HG03060 (cell line): Measurements from ENCODE around the gene KRT83.
"Not testable (repeated sequence)": the region's sequence is repeated elsewhere in the genome, so short reads cannot be mapped to it uniquely, and the experiment has no call there.

Experiments used
- ATAC-seq: cut with Tn5 transposase; IDR thresholded peaks from one replicate; pipeline ENCODE4 v1.9.1; 2021; ENCODE audit warnings: low read depth, moderate number of reproducible peaks; ENCODE audit not compliant: unreplicated experiment

KRT83 gene

DNA sequence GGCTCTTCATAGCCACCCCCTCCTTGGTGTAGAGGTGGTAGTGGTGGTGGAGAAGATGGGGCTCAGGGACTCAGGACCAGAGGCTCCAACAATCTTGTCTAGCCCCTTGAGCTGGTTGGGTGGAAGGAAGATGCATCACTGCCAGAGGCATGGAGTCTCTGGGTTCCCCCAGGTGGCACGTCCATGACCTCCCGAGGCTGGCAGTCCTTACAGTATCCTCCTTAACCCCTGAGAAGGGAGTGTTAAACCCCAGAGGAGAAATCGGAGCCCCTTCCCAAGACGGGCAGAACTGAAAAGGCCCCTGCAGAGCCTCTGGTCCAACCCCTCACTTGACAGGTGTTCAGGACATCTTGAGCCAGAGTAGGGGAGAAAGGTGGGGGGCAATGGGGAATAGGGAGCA is 9.1 kb downstream of the KRT83 start:
- no peak for ATAC-seq

DNA sequence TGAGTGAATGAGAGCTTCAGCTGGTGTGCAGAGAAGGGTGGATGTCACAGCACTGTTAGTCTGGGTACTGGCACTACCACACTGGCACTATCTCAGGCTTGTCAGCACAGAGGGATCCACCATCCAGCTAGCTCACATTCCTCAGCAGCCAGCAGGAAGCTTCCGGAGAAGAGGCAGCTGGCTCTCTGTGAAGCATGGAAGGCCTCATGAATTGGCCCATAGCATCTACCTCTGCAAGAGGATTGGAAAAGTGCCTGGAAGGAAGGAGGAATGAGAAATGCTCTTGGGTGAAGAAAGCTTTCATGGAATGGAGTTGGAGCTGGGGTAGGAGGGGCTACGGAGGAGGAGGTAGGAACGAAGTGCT is 9.9 kb downstream of the KRT83 start:
- ATAC-seq: no peak

DNA sequence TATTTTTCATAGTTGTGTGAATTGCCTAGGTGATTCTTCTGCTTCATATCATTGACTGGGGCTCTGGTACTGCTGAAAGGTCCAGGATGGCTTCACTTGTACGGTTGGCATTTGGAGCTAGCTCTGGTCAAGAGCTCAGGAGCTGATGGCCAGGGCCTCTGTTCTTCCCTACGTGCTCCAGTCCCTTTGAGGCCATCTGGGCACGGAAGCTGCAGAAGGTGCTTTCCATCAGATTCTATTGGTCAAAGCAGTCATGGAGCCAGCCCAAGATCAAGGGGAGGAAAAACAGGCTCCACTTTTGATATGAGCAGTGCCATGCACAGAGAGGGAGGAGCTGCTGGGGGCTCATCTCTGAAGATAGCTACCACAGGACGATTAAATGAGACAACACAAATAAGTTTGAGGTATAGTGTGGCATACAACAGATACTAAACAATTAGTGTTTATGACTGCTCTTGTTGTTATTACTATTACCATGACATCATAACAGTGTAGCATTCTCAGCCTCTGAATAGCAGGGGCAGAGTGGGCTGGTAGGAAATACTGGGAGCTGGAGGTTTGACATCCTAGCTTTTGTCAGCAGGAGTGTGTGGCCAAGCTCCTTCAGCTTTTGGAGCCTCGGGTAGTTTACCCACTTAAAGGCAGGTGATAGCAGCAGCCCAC is 10.4 kb downstream of the KRT83 start:
- no peak for ATAC-seq

DNA sequence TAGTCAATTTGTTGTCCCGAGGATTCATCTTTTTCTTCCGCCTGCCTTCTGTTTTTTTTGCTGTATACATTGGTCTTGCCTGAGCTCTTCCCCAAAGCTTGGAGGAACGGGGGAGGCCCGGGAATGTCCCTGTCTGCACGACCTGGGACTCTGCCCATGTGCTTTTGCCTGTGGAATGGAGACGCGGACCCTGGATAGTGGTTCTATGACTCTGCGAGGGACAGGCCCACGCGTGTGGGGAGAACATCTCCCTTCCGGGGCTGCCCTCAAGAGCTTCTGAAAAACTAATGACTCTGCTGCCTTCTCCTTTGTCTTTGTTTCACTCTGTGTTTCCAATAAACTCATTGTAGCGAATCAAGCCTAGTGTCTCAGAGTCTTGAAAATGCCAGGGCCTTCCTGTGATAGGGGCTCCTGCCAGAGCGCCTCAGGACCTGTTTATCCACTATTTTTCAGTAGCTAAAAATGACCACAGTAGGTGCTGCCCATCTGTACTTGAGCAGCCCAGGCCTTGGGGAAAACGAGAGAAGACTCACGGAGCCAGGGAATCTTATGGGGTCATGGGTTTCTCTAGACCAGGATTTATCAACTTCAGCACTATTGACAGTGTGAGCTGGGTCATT is 12.3 kb downstream of the KRT83 start:
- ATAC-seq: no peak

DNA sequence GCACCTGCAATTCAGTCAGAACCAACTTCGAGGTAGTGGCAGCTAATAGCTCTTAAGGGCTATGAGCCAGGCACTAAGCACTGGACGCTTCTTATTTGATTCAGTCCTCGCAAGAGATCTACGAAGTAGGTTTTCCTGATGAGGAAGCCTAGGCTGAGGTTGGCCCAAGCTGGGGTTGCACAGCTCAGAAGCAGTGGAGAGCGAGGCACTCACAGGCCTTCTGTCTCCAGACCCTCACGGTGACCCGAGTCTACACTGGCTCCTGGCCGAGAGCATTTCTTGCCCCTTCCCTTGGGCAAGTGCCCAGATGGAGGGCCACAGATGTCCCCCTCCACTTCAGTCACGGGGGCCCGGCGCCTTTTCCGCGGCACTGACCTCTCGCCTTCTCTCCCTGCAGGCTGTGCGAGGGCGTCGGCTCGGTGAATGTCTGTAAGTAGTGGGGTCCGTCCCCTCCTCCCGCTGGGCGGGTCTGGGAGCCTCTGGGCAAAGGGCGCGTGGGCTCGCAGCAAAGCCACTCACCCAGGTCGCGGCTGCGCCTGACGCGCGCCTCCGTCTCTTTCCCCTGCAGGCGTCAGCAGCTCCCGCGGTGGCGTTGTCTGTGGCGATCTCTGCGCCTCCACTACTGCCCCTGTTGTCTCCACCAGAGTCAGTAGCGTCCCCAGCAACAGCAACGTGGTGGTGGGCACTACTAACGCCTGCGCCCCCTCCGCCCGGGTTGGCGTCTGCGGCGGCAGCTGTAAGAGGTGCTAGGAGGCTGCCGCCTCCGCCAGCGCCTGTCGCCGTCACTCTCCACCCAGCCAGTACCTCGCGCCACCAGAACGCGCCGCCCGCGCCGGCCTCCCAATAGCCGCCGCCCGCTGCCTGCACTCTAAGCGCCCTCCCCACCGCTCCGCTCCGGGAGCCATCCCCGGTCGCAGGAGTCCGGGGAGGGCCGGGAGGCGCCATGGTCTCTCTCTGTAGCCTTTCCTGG is 13.1 kb downstream of the KRT83 start:
- ATAC-seq: no peak

DNA sequence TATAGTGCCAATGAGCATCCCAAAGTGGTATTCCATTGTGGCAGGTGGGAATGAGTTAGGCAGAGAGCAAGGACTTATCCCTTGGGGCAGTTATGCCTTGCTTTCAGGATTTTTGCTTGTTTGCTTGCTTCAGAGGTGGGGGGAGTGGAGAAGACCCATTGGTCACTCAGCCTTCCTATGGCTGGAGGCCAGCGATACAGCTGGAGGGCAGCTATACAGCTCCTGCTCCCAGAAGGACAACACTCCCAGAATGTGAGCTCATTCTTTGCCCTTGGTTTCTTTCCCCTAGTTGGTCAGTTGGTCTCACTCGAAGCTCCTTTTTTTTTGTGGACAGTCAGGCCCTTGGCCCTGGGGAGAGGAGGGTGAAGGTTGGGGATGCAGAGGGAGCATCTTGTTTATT is 14.5 kb downstream of the KRT83 start:
- ATAC-seq: no peak

DNA sequence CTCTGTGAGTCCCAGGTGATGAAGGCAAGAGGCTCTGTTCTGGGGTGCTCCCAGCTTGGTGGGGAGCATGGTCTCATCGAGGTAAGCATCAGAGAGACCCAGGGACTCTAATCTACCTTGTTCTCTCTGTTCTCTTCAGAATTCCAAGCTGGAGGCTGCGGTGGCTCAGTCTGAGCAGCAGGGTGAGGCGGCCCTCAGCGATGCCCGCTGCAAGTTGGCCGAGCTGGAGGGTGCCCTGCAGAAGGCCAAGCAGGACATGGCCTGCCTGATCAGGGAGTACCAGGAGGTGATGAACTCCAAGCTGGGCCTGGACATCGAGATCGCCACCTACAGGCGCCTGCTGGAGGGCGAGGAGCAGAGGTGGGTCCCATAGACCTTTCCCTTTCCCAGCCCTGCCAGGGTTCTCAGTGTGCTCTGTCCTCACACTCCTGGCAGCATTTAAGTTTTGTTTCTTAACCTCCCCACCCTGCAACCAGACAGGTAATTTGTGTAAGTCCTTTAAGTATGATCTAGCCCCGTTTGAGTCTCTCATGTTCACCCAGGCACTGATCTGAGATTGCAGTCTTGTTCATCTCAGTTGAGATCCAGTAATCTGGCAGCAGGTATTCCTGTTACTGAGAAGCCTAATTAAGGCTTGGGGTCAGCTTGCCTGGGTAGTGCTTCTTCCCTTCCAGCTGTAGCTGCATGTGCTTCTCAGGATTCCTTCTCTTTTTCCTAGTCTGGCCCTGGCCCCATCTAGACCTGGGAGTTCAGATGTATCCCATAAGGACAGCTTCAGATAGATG is 15.1 kb downstream of the KRT83 start:
- no peak for ATAC-seq

DNA sequence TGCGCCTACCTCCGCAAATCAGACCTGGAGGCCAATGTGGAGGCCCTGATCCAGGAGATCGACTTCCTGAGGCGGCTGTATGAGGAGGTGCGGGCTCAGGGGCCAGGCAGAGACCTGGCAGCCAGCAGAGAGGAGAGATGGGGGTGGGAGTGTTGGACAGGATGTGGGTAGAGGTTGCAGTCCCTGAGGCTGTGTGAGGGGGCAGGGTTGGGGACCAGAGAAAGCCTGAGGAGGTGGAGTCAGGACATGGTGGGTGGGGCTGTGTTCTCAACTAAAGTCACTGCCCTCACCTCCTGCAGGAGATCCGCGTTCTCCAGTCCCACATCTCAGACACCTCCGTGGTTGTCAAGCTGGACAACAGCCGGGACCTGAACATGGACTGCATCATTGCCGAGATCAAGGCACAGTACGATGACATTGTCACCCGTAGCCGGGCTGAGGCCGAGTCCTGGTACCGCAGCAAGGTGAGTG is 16.2 kb downstream of the KRT83 start:
- not testable (repeated sequence) for ATAC-seq

DNA sequence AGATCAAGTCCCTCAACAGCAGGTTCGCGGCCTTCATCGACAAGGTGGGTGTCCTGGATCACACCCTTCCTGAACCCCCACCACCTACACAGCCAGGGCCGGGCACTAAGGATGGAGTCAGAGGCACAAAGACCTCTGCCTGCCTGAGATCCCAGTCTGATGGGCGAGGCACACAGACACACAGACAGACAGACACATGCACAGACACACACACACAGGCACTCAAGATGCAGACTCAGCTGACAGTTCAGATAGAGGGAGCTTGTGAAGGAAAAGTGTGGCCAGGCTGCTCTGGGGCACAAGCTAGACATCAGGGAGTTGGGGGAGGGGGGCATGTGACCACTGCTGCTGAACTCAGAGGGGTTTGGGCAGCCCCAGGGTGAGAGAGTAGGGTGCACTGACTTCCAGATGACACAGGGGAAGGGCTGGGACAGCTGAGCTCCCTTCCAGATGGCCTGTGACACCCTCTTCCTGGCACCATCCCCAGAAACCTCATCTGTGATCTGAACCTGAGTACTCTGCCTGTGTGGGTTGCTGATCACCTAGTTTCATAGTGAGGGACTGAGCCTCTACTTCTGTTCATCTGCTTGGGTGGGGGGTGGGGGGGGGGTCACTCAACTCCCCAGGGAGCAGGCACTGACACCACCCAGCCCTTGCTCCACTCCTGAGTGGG is 18.8 kb downstream of the KRT83 start:
- not testable (repeated sequence) for ATAC-seq

DNA sequence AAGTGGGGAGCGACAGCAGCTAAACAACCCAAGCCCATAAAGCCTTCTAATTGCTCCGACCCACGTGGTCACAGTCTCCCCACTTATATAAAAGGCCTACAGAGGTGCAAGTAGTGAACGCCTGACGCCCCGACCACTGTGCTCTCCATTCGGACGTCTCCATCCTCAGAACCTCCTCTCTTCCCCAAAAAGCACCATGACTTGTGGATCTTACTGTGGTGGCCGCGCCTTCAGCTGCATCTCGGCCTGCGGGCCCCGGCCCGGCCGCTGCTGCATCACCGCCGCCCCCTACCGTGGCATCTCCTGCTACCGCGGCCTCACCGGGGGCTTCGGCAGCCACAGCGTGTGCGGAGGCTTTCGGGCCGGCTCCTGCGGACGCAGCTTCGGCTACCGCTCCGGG is 19.5 kb downstream of the KRT83 start:
- ATAC-seq: not testable (repeated sequence)

DNA sequence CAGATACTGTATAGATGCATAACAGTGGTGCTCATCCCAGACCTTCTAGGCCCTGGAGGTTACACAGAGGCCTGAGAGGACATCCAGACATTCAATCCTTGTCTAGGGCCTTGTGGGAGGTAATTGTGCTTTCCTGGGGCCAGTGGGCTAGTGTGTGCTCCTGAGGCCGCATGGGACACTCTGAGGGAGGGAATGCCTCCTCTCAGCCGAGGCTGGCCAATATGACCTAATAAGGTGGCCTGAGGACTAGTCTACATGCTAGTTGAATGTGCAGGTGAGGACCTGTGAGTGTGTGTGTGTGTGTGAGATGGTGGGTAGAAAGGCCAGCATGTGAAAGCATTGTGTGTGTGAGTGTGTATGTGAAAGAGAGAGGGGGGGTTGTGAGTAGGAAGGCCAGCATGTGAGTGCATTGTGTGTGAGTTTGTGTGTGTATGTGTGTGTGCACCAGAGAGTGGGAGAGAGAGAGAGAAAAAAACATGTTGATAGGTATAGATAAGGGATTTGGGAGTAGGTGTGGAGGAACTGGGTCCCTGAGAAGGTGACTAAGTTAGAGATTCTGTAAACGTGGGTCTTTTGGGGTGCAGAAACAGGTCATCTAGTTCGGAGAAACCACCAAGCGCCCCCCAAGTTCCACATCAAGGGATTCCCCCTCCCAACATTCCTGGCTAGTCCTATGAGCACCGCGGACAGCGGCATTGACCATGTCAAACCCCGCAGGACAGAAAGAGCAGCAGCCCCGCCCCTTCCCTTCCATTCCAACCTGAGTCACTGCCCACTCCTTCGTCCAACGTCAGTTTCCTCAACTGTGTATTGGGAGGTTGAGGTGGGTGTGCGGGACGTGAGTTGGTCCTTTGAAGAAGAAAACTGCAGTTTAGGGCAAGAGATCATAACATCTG is 20.2 kb downstream of the KRT83 start:
- ATAC-seq: no peak

DNA sequence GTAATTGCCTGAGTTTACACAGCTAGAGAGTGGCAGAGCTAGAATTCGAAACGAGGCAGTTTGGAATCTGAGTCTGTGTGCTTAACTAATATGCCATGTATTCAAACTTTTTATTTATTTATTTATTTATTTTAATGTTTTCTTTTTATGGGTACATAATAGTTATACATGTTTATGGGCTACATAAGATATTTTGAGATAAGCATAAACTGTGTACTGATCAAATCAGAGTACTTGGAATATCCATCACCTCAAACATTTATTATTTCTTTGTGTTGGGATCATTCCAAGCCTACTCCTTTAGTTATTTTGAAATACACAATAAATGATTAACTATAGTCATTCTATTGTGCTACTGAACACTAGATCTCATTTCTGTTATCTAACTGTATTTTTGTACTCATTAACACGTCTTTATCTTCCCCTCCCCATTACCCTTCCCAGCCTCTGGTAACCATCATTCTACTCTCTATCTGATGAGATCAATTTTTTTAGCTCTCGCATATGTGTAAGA is 22.5 kb downstream of the KRT83 start:
- no peak for ATAC-seq

DNA sequence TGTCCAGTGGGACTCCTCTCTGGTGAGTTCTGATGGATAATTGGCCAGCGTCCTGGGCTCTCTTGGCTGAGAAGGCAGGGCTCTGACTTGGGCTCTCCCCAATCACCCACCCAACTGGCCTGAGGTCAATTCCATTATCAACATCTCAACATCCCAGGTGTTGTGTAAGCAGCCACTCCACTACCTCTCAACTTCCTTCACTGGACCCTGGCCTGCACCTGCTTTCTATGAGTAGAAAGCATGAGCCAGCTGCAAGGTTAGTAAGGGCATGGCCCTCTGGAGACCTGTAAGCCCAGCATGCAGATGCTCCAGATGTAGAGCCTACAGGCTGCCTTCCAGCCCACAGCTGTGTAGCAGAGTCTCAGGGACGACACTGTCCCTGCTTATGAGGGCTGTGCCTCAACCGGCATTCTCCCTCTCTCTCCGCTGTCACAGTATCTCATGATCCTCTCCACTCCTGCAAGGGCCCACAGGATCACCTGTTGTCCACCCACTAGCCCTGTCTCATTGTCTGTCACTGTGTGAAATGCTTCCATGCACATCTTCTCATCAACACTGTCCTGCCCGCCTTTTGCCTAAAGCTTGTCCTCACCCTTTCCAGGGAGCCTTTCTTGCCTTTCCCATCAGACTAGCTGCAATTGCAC is 24.5 kb downstream of the KRT83 start:
- no peak for ATAC-seq

DNA sequence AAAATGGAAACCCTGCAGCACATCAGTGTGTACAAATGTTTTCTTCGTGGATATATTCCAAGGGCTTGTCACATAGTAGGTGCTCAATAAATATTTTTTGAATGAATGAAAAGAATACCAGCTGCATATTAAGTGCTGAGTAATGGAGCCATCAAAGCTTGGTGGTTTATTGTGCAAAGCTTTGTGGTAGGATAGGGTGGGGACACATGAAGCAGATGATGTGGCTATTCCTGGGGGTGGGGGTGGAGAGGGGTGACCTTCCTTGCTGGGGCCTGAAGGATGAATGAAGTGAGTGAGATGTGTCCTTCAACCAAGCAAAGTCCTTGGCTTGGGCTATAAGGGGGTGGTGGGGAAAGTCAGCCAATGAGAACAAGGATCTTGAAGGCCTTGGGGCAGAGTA is 25.5 kb downstream of the KRT83 start:
- no peak for ATAC-seq

DNA sequence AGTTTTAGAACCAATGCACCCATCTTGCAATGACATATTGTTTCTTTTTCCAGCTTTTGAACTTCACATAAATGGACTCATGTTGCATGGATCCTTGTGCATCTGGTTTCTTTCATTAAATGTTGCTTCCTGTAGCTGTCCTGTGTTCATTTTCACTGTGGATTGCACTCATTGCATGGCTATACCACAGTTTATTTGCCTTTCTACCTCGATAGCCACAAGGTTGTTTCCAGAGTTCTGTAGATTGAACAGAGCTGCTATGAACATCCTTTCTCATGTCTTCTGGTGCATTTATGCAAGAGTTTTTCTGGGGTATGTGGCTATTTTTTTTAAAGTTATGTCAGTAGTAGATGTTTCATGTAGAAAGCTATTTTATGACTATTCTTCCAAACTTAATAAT is 26.4 kb downstream of the KRT83 start:
- ATAC-seq: no peak

DNA sequence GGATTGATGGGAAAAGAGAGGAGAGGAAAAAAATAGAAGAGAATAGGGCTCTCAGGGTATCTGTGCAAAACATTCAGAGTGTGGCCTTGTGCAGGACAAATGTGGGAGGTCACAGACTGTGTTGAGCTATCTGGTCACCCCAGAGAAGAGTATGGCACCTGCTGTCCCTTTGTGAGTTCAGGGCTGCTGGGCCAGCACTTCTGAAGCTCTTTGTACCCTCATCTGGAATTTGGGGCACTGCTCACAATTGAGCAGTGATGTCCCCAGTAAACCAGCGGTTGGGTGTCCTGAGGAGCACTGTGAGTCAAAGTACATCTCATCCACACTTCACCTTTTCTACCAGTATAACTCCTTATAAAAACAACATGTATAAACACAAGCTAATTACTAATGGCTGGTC is 27.3 kb downstream of the KRT83 start:
- ATAC-seq: no peak

DNA sequence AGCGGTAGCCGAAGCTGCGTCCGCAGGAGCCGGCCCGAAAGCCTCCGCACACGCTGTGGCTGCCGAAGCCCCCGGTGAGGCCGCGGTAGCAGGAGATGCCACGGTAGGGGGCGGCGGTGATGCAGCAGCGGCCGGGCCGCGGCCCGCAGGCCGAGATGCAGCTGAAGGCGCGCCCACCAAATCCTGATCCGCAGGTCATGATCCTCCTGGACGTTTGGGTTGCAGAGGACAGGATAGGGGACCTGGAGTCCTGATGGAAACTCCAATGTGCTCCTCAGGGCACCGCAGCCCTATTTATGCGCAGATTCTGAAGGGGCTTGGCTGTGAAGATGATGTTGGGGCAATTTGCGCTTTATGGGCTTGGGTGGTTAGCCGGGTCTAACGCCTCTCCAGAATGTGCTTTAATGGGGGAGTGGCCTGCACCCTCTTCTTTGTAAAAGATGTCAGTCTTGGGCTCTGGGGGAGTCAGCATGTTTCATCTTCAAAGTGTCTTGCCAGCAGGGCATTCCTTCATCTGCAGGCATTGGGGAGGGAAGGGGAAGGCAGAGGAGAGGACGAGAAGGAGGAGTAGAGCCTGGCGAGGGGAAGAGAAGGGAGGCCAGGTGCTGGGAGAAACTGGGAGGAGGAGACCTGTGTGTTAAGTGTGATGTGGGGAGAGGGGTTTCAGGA is 29.8 kb downstream of the KRT83 start, which contains the start of gene KRT81:
Gene KRT81 (minus strand): TSS at position 268 of the 669 bp plus-strand sequence. CDS start 69 bp downstream, at position 199.
- ATAC-seq: no peak
